ENCODE results near the gene CCL16. TPM values are rescaled to one million over a fixed set of nuclear protein-coding genes. Genes with fewer than 3 reads are reported as not detected.
A peak's percentile ranks its signal among the peaks of the same experiment; 100 is the strongest.
"Not testable (repeated sequence)": the region's sequence is repeated elsewhere in the genome, so short reads cannot be mapped to it uniquely, and the experiment has no call there.

Gene CCL16
- total and polyA plus RNA-seq, 7 experiments from 2014 or later, result not detected

DNA sequence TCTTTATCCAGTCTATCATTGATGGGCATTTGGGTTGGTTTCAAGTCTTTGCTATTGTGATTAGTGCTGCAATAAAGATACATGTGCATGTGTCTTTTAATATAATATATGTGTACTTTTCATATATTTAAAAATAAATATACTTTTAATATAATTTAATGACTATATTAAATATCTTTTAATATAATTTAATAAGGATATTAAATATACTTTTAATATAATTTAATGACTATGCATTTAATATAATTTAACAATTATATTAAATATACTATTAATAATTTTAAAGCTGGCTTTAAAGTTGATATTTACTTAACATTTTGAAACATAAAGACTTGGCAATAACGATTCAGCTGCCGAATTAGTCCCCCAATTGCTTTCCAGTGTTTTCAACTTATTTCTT lies 35.3 kb upstream of the CCL16 start:
- no peak overlapping the region for H3K27ac Mint-ChIP-seq
- H3K9me3 ChIP-seq (ENCODE audit: control insufficient read depth in 2 of 3, low read length in 3 of 3), result no peaks in the 10 kb centered on the region
- no peak overlapping the region for H3K4me3 Mint-ChIP-seq
- H3K27me3 Mint-ChIP-seq, result peaks cover 23 to 48% (median 28%) of the 10 kb centered on the region in 5 donors
- ATAC-seq, result no peak
- H3K27ac ChIP-seq (ENCODE audit: low read depth, low read length), result no peak overlapping the region
- CTCF ChIA-PET, result no interaction called here
- H3K36me3 Mint-ChIP-seq, result no peaks in the 10 kb centered on the region
- H3K27me3 ChIP-seq (ENCODE audit: control insufficient read depth in 2 of 2, insufficient read depth in 2 of 2, low read length in 2 of 2), result no peaks in the 10 kb centered on the region
- DNase-seq, result no peak
- no peaks in the 10 kb centered on the region for H3K4me1 ChIP-seq (ENCODE audit: control insufficient read depth in 2 of 2, insufficient read depth in 2 of 2, low read length in 2 of 2)
- no peak overlapping the region for H3K4me3 ChIP-seq (ENCODE audit: low read length)
- intact Hi-C loops (cut with micrococcal nuclease), result no loop called here
- H3K36me3 ChIP-seq (ENCODE audit: control insufficient read depth in 2 of 3, insufficient read depth in 3 of 3, low read length in 3 of 3), result no peaks in the 10 kb centered on the region
- H3K9me3 Mint-ChIP-seq, result peaks cover 0 to 9% (median 0%) of the 10 kb centered on the region in 11 donors
- peaks cover 0 to 7% (median 0%) of the 10 kb centered on the region in 7 donors for H3K4me1 Mint-ChIP-seq
- POLR2A ChIA-PET, result interaction anchor here (0.8 kb wide), 1 partner anchor 48 kb away, joined by 3 read pairs; the partner anchor contains the start of gene CCL18

DNA sequence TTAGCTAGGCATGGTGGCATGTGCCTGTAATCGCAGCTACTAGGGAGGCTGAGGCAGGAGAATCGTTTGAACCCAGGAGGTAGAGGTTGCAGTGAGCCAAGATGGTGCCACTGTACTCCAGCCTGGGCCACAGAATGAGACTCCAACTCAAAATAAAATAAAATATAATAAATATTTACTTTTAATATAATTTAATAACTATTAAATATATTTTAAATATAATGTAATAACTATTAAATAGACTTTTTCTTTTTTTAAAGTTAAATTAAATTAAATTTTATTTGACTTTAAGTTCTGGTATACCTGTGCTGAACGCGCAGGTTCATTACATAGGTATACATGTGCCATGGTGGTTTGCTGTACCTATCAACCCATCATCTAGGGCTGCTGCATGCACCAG lies 34.6 kb upstream of the CCL16 start:
- H3K27me3 ChIP-seq (ENCODE audit: control insufficient read depth in 2 of 2, insufficient read depth in 2 of 2, low read length in 2 of 2); H3K4me1 Mint-ChIP-seq; CTCF ChIA-PET; H3K4me1 ChIP-seq (ENCODE audit: control insufficient read depth in 2 of 2, insufficient read depth in 2 of 2, low read length in 2 of 2); DNase-seq; H3K9me3 ChIP-seq (ENCODE audit: control insufficient read depth in 2 of 3, low read length in 3 of 3); ATAC-seq; intact Hi-C loops (cut with micrococcal nuclease); POLR2A ChIA-PET; H3K36me3 Mint-ChIP-seq; H3K9me3 Mint-ChIP-seq; H3K4me3 ChIP-seq (ENCODE audit: low read length); H3K36me3 ChIP-seq (ENCODE audit: control insufficient read depth in 2 of 3, insufficient read depth in 3 of 3, low read length in 3 of 3); H3K27ac Mint-ChIP-seq; H3K27ac ChIP-seq (ENCODE audit: low read depth, low read length); H3K4me3 Mint-ChIP-seq: not testable (repeated sequence)
- H3K27me3 Mint-ChIP-seq, result peaks cover 21 to 42% (median 29%) of the 10 kb centered on the region in 5 donors

DNA sequence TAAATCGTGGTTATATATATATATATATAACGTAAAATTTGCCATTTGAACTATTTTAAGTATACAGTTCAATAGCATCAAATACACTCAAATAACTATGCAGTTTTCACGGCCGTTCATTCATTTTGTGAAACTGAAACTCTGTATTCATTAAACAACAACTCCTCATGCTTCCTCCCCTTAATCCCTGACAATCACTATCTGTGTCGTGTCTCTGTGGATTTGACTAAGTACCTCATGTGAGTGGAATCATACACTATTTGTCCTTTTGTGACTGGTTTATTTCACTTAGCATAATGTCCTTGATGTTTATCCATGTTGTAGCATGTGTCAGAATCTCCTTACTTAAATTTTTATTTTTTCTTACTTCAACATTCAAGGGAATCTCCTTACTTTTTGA lies 33.6 kb upstream of the CCL16 start:
- H3K36me3 Mint-ChIP-seq, result no peaks in the 10 kb centered on the region
- H3K27me3 Mint-ChIP-seq, result peaks cover 18 to 33% (median 29%) of the 10 kb centered on the region in 5 donors
- CTCF ChIA-PET, result no interaction called here

DNA sequence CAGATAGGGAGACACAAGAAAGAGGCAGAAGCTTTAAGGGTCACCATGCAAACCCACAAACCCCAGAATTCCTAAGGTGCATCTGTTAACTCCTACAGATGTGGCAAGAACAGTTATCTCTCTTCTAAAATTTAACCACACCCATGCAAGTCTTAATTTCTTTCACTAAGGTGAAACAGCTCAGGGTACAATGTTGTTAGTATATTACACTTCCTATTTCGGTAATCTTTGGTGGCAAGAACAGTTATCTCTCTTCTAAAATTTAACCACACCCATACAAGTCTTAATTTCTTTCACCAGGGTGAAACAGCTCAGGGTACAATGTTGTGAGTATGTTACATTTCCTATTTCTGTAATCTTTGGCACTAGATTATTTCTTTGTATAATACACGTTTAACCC lies 29.9 kb upstream of the CCL16 start:
- H3K4me3 Mint-ChIP-seq, result no peak overlapping the region
- Histone ChIP-seq H3K4me3 (ENCODE audit: low read length) (no peak overlapping the region), H3K4me1 (ENCODE audit: control insufficient read depth in 2 of 2, insufficient read depth in 2 of 2, low read length in 2 of 2) (no peaks in the 10 kb centered on the region), H3K27ac (ENCODE audit: low read depth, low read length) (no peak overlapping the region), H3K9me3 (ENCODE audit: control insufficient read depth in 2 of 3, low read length in 3 of 3) (no peaks in the 10 kb centered on the region), H3K36me3 (ENCODE audit: control insufficient read depth in 2 of 3, insufficient read depth in 3 of 3, low read length in 3 of 3) (no peaks in the 10 kb centered on the region), H3K27me3 (ENCODE audit: control insufficient read depth in 2 of 2, insufficient read depth in 2 of 2, low read length in 2 of 2) (no peaks in the 10 kb centered on the region)
- no peaks in the 10 kb centered on the region for H3K36me3 Mint-ChIP-seq
- H3K9me3 Mint-ChIP-seq, result peaks cover 0 to 31% (median 9%) of the 10 kb centered on the region in 11 donors
- no peak for ATAC-seq
- no peak for DNase-seq
- H3K27me3 Mint-ChIP-seq, result peaks cover 9 to 17% (median 14%) of the 10 kb centered on the region in 5 donors
- peaks cover 0 to 8% (median 0%) of the 10 kb centered on the region in 7 donors for H3K4me1 Mint-ChIP-seq
- H3K27ac Mint-ChIP-seq, result no peak overlapping the region
- POLR2A ChIA-PET, result no interaction called here
- CTCF ChIA-PET, result no interaction called here
- intact Hi-C loops (cut with micrococcal nuclease), result no loop called here

More for the DNA sequence above, 33.6 kb upstream of the CCL16 start:
- Histone ChIP-seq H3K27ac (ENCODE audit: low read depth, low read length) (no peak overlapping the region), H3K9me3 (ENCODE audit: control insufficient read depth in 2 of 3, low read length in 3 of 3) (no peaks in the 10 kb centered on the region), H3K36me3 (ENCODE audit: control insufficient read depth in 2 of 3, insufficient read depth in 3 of 3, low read length in 3 of 3) (no peaks in the 10 kb centered on the region), H3K4me3 (ENCODE audit: low read length) (no peak overlapping the region), H3K4me1 (ENCODE audit: control insufficient read depth in 2 of 2, insufficient read depth in 2 of 2, low read length in 2 of 2) (no peaks in the 10 kb centered on the region), H3K27me3 (ENCODE audit: control insufficient read depth in 2 of 2, insufficient read depth in 2 of 2, low read length in 2 of 2) (no peaks in the 10 kb centered on the region)
- peaks cover 0 to 11% (median 3%) of the 10 kb centered on the region in 11 donors for H3K9me3 Mint-ChIP-seq
- no peak for ATAC-seq
- peaks cover 0 to 11% (median 0%) of the 10 kb centered on the region in 7 donors for H3K4me1 Mint-ChIP-seq
- no peak overlapping the region for H3K27ac Mint-ChIP-seq
- no peak overlapping the region for H3K4me3 Mint-ChIP-seq
- intact Hi-C loops (cut with micrococcal nuclease), result no loop called here
- DNase-seq, result no peak
- POLR2A ChIA-PET, result no interaction called here

DNA sequence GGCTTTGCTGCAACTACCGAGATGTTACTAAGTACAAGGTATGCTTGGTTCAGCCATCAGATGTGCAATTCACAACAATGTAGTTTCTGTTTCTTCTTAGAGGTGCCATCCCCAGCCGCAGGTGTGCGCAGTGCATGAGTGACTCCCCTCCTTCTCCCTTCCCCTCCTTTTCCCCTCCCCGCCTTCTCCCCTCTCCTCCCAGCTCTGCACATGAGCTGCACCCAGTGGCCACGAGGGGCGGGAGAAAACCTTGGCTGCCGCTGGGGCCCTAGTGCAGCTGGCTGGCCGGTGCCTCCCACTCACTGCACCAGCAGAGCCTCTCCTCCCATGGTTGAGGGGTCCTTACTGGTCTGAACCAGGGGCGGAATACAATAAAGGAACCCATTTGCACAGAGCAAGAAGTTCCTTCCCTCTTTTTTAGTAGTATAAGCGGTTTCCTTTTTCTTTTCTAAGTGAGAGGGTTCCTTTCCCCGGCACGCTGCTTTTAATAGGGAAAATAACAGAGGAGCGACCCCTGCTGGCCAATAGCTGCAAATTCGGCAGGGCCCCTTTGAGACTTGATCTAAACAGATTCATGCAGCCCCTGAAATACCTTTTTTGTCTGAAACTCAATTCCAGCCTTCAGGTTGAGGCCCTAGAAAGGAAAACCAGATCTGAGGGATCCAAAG lies 27.8 kb upstream of the CCL16 start:
- peaks cover 0 to 15% (median 4%) of the 10 kb centered on the region in 7 donors for H3K4me1 Mint-ChIP-seq
- ChIA-PET CTCF (no interaction called here), POLR2A (no interaction called here)
- no peak overlapping the region for H3K27ac Mint-ChIP-seq
- Histone ChIP-seq H3K4me3 (ENCODE audit: low read length) (no peak overlapping the region), H3K36me3 (ENCODE audit: control insufficient read depth in 2 of 3, insufficient read depth in 3 of 3, low read length in 3 of 3) (no peaks in the 10 kb centered on the region), H3K27me3 (ENCODE audit: control insufficient read depth in 2 of 2, insufficient read depth in 2 of 2, low read length in 2 of 2) (no peaks in the 10 kb centered on the region), H3K27ac (ENCODE audit: low read depth, low read length) (no peak overlapping the region), H3K4me1 (ENCODE audit: control insufficient read depth in 2 of 2, insufficient read depth in 2 of 2, low read length in 2 of 2) (peaks cover 0 to 9% of the 10 kb centered on the region in 2 donors), H3K9me3 (ENCODE audit: control insufficient read depth in 2 of 3, low read length in 3 of 3) (no peaks in the 10 kb centered on the region)
- intact Hi-C loops (cut with micrococcal nuclease), result no loop called here
- no peak overlapping the region for H3K4me3 Mint-ChIP-seq
- peaks cover 0 to 31% (median 9%) of the 10 kb centered on the region in 11 donors for H3K9me3 Mint-ChIP-seq
- DNase-seq (no peak), ATAC-seq (no peak)
- H3K36me3 Mint-ChIP-seq, result no peaks in the 10 kb centered on the region
- H3K27me3 Mint-ChIP-seq, result peaks cover 7 to 20% (median 14%) of the 10 kb centered on the region in 5 donors

DNA sequence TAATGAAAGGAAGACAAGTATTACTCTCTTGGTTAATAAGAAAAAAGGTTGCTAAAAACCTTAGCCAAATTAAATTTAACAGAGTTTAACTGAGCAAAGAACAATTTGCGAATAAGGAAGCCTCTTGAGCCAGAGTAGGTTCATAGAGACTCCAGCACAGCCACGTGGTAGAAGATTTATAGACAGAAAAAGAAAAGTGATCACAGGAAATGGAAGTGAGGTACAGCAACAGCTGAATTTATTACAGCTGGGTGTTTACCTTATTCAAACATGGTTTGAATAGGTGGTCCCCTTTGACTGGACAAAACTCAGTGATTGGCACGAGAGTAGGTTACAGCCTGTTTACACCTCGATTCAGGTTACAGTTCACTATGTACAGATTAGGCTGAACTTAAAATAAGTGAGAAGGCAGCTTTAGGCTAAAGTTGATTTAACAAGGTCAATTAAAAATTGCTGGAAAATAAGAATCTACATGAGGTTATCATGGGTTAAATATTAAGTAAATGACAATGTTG lies 23.4 kb upstream of the CCL16 start:
- ChIA-PET CTCF (no interaction called here), POLR2A (no interaction called here)
- DNase-seq (no peak), ATAC-seq (no peak)
- Mint-ChIP-seq H3K36me3 (no peaks in the 10 kb centered on the region), H3K9me3 (peaks cover 0 to 19% (median 3%) of the 10 kb centered on the region in 11 donors), H3K4me3 (no peak overlapping the region), H3K27ac (peak overlapping the region in 1 of 9 donors; percentile 38), H3K4me1 (peaks cover 0 to 7% (median 6%) of the 10 kb centered on the region in 7 donors), H3K27me3 (peaks cover 0 to 16% (median 0%) of the 10 kb centered on the region in 5 donors)
- Histone ChIP-seq H3K27me3 (ENCODE audit: control insufficient read depth in 2 of 2, insufficient read depth in 2 of 2, low read length in 2 of 2) (no peaks in the 10 kb centered on the region), H3K4me3 (ENCODE audit: low read length) (no peak overlapping the region), H3K4me1 (ENCODE audit: control insufficient read depth in 2 of 2, insufficient read depth in 2 of 2, low read length in 2 of 2) (peaks cover 0 to 13% of the 10 kb centered on the region in 2 donors), H3K9me3 (ENCODE audit: control insufficient read depth in 2 of 3, low read length in 3 of 3) (no peaks in the 10 kb centered on the region), H3K27ac (ENCODE audit: low read depth, low read length) (no peak overlapping the region), H3K36me3 (ENCODE audit: control insufficient read depth in 2 of 3, insufficient read depth in 3 of 3, low read length in 3 of 3) (no peaks in the 10 kb centered on the region)
- intact Hi-C loops (cut with micrococcal nuclease), result no loop called here

DNA sequence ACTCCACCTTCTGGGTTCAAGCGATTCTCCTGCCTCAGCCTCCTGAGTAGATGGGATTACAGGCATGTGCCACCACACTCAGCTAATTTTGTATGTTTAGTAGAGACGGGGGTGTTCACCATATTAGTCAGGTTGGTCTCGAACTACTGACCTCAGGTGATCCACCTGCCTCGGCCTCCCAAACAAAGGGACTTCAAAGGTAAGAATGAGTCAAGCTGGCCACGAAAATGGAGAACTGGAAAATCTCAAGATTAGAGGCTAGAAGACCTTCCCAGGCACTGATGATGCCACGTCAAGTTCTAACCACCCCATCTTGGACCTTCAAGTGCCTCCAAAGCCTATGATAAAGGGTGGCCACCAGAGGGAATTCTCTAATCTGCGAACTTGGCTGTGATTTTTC lies 21.3 kb upstream of the CCL16 start:
- CTCF ChIA-PET, result no interaction called here

More for the DNA sequence above, 21.3 kb upstream of the CCL16 start:
- Histone ChIP-seq H3K4me3 (ENCODE audit: low read length) (no peak overlapping the region), H3K27me3 (ENCODE audit: control insufficient read depth in 2 of 2, insufficient read depth in 2 of 2, low read length in 2 of 2) (no peaks in the 10 kb centered on the region), H3K36me3 (ENCODE audit: control insufficient read depth in 2 of 3, insufficient read depth in 3 of 3, low read length in 3 of 3) (no peaks in the 10 kb centered on the region), H3K27ac (ENCODE audit: low read depth, low read length) (no peak overlapping the region), H3K4me1 (ENCODE audit: control insufficient read depth in 2 of 2, insufficient read depth in 2 of 2, low read length in 2 of 2) (peaks cover 0 to 13% of the 10 kb centered on the region in 2 donors), H3K9me3 (ENCODE audit: control insufficient read depth in 2 of 3, low read length in 3 of 3) (no peaks in the 10 kb centered on the region)
- intact Hi-C loops (cut with micrococcal nuclease), result no loop called here
- ATAC-seq (no peak), DNase-seq (no peak)
- Mint-ChIP-seq H3K4me1 (peaks cover 0 to 7% (median 6%) of the 10 kb centered on the region in 7 donors), H3K27me3 (peaks cover 0 to 18% (median 0%) of the 10 kb centered on the region in 5 donors), H3K27ac (no peak overlapping the region), H3K36me3 (no peaks in the 10 kb centered on the region), H3K9me3 (peaks cover 0 to 3% (median 0%) of the 10 kb centered on the region in 11 donors), H3K4me3 (no peak overlapping the region)
- POLR2A ChIA-PET, result no interaction called here
